ENCODE measurements around the gene STX1B. TPM values are rescaled to one million over a fixed set of nuclear protein-coding genes. Genes with fewer than 3 reads are reported as not detected.
A peak's percentile ranks its signal among the peaks of the same experiment; 100 is the strongest.

STX1B gene
- total and polyA plus RNA-seq, 2 of the 8 experiments (the other 6 are each of a cell fraction or from before 2014, with no cell fraction given): 8.9 to 20.2 TPM

DNA sequence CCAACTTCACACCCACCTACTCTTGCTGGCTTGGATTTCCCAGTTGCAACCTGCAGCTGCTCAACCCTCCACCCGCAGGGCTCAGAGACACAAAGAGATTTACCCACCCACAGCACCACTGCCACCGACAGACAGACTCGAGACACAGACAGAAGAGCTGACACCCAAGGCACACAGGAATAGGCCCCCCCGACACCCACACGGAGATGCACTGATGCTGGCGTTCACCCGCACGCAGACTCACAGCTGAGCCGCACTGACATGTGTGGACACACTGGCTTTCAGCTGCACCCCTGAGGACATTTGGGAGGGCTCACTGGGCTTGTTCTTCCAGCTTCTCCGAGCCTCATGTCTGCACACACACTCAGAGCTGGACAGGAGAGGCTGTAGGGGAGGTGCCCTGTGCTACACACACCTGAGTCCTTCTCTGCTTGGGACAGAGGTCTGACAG lies 8.2 kb downstream of the STX1B start:
- H2BK20ac ChIP-seq (ENCODE audit: low read length): no peak overlapping the region
- H3K79me2 ChIP-seq (ENCODE audit: control insufficient read depth in 1 of 2, insufficient read depth in 2 of 2, low read length in 2 of 2): no peaks in the 10 kb centered on the region
- no peak overlapping the region for H4K91ac ChIP-seq (replicated peaks; ENCODE audit: insufficient read length, low read length)
- H2AK5ac ChIP-seq (ENCODE audit: low read depth, low read length): no peak overlapping the region
- ChIA-PET POLR2A (ENCODE audit: partially characterized antibody) (interaction anchor here (0.5 to 3.0 kb wide), 8 partner anchors 16 to 199 kb away, joined by 3 to 14 read pairs (median 4); partner anchors contain the start of gene HSD3B7), CTCF (ENCODE audit: partially characterized antibody) (interaction anchor here (1.0 to 2.5 kb wide), 5 partner anchors 17 to 441 kb away, joined by 4 to 12 read pairs (median 7); partner anchors contain the start of gene HSD3B7)
- no peak overlapping the region for H3K56ac ChIP-seq (replicated peaks; ENCODE audit: insufficient read length, low read depth, low read length)
- H4K8ac ChIP-seq (ENCODE audit: extremely low read depth, insufficient read depth, low read length): peak overlapping the region; percentile 31; the same call in 1 of the 2 replicates
- H3K23ac ChIP-seq (ENCODE audit: insufficient read length): no peak overlapping the region
- no peak overlapping the region for H3K27ac ChIP-seq (ENCODE audit: low read depth, low read length)
- no peak overlapping the region for H2BK120ac ChIP-seq (replicated peaks; ENCODE audit: low read depth, low read length)
- H3K23me2 ChIP-seq (ENCODE audit: low read depth, low read length): peaks cover 5% of the 10 kb centered on the region; the same call in 1 of the 2 replicates
- H3K9me3 ChIP-seq (ENCODE audit: insufficient read depth in 2 of 2, low read depth in 1 of 2, low read length in 1 of 2): no peaks in the 10 kb centered on the region
- H3K4me3 ChIP-seq (ENCODE audit: extremely low read depth in 1 of 4, insufficient read depth in 2 of 4, low read depth in 3 of 4, low read length in 4 of 4): no peak overlapping the region
- no peak overlapping the region for H2AFZ ChIP-seq (ENCODE audit: low read length)
- no peaks in the 10 kb centered on the region for H3K36me3 ChIP-seq (ENCODE audit: control insufficient read depth in 2 of 4, insufficient read depth in 4 of 4, low read length in 3 of 4)
- DNase-seq (ENCODE audit: low read depth in 1 of 2, low spot score in 2 of 2) (no peak), FAIRE-seq (no peak)
- no peak overlapping the region for H3K9ac ChIP-seq (replicated peaks in 1 of 4; ENCODE audit: extremely low read depth in 1 of 4, low read depth in 3 of 4, low read length in 3 of 4)
- H3K27me3 ChIP-seq (replicated peaks in 1 of 4; ENCODE audit: control insufficient read depth in 3 of 4, extremely low read depth in 1 of 4, insufficient read depth in 3 of 4, low read length in 3 of 4): no peaks in the 10 kb centered on the region; a peak in 1 of 7 replicates
- H3K4ac ChIP-seq (replicated peaks; ENCODE audit: insufficient read length, low read depth, low read length): no peak overlapping the region
- H4K5ac ChIP-seq (ENCODE audit: insufficient read length, low read depth, low read length): no peak overlapping the region
- peaks cover 0 to 8% (median 6%) of the 10 kb centered on the region in 4 experiments; a peak in 5 of 7 replicates for H3K4me1 ChIP-seq (replicated peaks in 1 of 4; ENCODE audit: control insufficient read depth in 3 of 4, insufficient read depth in 4 of 4, low read length in 3 of 4)
- H3K4me2 ChIP-seq (ENCODE audit: insufficient read depth in 1 of 2, low read depth in 2 of 2, low read length in 2 of 2): no peak overlapping the region
- H4K20me1 ChIP-seq (replicated peaks in 1 of 2; ENCODE audit: control insufficient read depth in 1 of 2, insufficient read depth in 2 of 2, low read length in 2 of 2): peaks cover 0 to 2% of the 10 kb centered on the region in 2 experiments
- no peak overlapping the region for H3K14ac ChIP-seq (ENCODE audit: insufficient read length)
- WGBS, 2 experiments (ENCODE audit: extremely low coverage in 1 of 2, insufficient coverage in 1 of 2, insufficient read length in 1 of 2, insufficient replicate concordance in 2 of 2, low coverage in 1 of 2, low lambda C conversion rate in 2 of 2, missing lambda C conversion rate in 1 of 2): 81% methylated on average over 10 of the region's 10 CpGs; no CpG with 5 or more reads in 1 of the 2 experiments
- no peak overlapping the region for H2BK5ac ChIP-seq (ENCODE audit: low read depth, low read length)
- no peak overlapping the region for H2BK15ac ChIP-seq (ENCODE audit: low read length)
- H3K79me1 ChIP-seq (ENCODE audit: low read depth, low read length): 0 out of 2 replicates have a peak, but pooled peaks cover 8% of the 10 kb centered on the region
- no peak overlapping the region for H2BK12ac ChIP-seq (ENCODE audit: low read depth, low read length)
- H3K18ac ChIP-seq (ENCODE audit: extremely low read depth, low read length): no peak overlapping the region
- TF ChIP-seq TAF1 (IDR thresholded peaks at IDR 0.05; ENCODE audit: low read depth, low read length): no peak
- no peak for TF ChIP-seq CBX5 (IDR thresholded peaks at IDR 0.05; ENCODE audit: low read depth, low read length)
- TF ChIP-seq YY1 (IDR thresholded peaks at IDR 0.05; ENCODE audit: low read depth, low read length): no peak
- TF ChIP-seq SP1 (IDR thresholded peaks at IDR 0.05; ENCODE audit: low read depth, low read length): no peak
- TF ChIP-seq ASH2L (IDR thresholded peaks at IDR 0.05; ENCODE audit: low read length): no peak
- no peak for TF ChIP-seq JUN (IDR thresholded peaks at IDR 0.05; ENCODE audit: low read depth, low read length)
- no peak for TF ChIP-seq SUZ12 (IDR thresholded peaks at IDR 0.05; ENCODE audit: low read length)
- no peak for TF ChIP-seq RNF2 (IDR thresholded peaks at IDR 0.05; ENCODE audit: borderline replicate concordance, low read depth, low read length, missing control alignments, poor library complexity, severe bottlenecking)
- TF ChIP-seq SIRT6 (IDR thresholded peaks at IDR 0.05; ENCODE audit: low read length): no peak
- TF ChIP-seq, protein P1, sequence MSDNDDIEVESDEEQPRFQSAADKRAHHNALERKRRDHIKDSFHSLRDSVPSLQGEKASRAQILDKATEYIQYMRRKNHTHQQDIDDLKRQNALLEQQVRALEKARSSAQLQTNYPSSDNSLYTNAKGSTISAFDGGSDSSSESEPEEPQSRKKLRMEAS (IDR thresholded peaks at IDR 0.05): no peak
- TF ChIP-seq KDM4A (IDR thresholded peaks at IDR 0.05; ENCODE audit: low read depth, low read length, severe bottlenecking): no peak
- no peak for TF ChIP-seq SP4 (IDR thresholded peaks at IDR 0.05; ENCODE audit: low read length)
- TF ChIP-seq JUND (IDR thresholded peaks at IDR 0.05; ENCODE audit: low read length): no peak
- TF ChIP-seq SIX5 (IDR thresholded peaks at IDR 0.05; ENCODE audit: low read depth, low read length): no peak
- no peak for TF ChIP-seq KDM1A (IDR thresholded peaks at IDR 0.05; ENCODE audit: borderline replicate concordance, low read length)
